ENCODE measurements around the gene SAXO2.

DNA sequence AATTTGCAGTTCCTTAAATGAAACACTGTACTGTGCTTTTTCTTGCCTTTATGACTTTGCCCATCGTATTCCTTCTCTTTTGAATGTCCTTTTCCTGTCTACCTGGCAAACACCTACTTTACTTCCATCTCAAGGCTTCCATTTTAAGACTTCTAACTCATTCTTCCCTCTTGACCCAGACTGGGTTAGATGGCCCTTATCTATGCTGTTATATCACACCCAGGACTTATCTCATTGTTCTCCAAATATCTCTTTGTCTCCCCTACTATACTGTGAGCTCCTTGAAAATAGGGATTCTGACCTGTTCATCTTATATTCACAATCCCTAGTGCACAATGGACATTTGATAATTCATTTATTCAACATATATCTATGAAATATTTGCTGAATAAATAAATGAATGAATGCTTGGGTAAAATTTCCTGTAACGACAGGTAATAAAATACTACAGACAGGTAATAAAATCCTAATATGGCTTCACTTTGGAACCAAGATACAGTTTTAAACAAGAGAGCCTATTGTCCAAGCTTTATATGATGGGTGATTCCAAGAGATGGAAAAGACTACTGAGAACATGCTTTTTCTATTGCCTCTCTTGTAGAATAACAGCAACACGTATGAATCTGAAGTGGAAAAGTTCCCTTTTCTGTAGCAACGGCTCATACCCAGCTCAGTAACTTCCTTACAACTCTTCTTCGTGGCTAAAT is 22.8 kb upstream of the SAXO2 start:
- TF ChIP-seq, protein P1, sequence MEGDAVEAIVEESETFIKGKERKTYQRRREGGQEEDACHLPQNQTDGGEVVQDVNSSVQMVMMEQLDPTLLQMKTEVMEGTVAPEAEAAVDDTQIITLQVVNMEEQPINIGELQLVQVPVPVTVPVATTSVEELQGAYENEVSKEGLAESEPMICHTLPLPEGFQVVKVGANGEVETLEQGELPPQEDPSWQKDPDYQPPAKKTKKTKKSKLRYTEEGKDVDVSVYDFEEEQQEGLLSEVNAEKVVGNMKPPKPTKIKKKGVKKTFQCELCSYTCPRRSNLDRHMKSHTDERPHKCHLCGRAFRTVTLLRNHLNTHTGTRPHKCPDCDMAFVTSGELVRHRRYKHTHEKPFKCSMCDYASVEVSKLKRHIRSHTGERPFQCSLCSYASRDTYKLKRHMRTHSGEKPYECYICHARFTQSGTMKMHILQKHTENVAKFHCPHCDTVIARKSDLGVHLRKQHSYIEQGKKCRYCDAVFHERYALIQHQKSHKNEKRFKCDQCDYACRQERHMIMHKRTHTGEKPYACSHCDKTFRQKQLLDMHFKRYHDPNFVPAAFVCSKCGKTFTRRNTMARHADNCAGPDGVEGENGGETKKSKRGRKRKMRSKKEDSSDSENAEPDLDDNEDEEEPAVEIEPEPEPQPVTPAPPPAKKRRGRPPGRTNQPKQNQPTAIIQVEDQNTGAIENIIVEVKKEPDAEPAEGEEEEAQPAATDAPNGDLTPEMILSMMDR (IDR thresholded peaks at IDR 0.05): no peak
- TF ChIP-seq POLR2A (IDR thresholded peaks at IDR 0.05): no peak
